Fibroblast of gingiva (primary cell): Measurements from ENCODE around the gene TGIF2.
A peak's percentile ranks its signal among the peaks of the same experiment; 100 is the strongest.
"Not testable (repeated sequence)": the region's sequence is repeated elsewhere in the genome, so short reads cannot be mapped to it uniquely, and the experiment has no call there.

ENCODE experiments used
- DNase-seq: peaks from one replicate; pipeline ENCODE4 v3.0.0-alpha.2; 2011; ENCODE audit warnings: low read depth

The TGIF2 gene

DNA sequence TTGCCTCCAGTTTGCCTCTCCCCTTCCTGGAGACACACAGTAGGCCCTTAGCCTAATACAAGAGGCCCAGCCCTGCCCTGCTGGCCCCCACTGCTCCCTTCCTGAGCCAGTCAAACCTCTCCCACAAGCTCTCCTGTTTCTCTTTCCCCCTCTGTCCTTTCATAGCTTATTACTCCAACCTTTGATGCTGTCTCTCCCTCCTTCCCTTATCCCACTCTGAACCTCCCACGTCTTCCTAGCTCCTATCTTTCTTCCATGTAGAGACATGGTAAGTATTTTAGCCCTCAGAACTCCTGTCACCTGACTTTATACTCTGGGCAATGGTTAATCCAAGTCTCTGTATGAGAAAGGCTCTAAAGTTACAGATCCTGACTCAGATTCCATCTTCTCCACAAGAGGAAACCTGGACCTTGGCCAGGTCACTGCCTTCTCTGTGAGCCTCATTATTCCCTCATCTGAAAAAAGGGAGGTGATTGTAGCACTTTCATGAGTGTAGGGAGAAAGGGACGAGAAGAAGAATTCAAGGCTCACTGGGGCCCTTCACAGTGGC, 6.7 kb downstream of the TGIF2 start:
- DNase-seq = peak; percentile 12

DNA sequence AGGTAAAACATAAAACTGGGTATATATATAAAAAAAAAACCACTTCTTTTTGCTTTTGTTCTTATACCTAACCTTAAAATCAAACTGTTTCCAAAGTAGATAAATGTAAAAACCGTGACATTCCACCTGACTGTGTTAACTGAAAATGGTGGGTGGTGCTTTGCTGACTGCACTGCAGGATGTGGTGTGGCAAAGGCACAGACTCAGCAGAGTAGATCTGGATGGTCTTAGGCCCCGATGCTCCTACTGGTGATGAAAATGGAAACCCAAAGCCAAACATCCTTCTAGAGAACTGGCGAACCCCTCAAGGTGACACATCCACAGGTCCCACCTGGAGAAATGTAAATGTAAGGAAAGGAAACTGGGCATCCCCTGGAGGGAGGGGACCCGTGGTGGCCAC, 8.9 kb downstream of the TGIF2 start:
- DNase-seq = no peak

DNA sequence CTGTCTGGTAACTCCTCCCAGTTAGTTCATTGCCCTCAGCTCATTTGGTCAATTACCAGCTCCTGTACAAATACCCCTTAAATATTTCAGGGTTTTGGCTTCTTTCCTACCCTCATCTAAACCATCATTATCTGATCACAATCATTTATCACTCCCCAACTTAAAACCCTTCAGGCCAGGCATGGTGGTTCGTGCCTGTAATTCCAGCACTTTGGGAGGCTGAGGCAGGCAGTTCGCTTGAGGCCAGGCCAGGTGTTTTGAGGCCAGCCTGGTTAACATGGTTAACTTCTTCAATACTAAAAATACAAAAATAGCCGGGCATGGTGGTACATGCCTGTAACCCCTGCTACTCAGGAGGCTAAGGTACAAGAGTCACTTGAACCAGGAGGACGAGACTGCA, 9.4 kb downstream of the TGIF2 start:
- DNase-seq = no peak

DNA sequence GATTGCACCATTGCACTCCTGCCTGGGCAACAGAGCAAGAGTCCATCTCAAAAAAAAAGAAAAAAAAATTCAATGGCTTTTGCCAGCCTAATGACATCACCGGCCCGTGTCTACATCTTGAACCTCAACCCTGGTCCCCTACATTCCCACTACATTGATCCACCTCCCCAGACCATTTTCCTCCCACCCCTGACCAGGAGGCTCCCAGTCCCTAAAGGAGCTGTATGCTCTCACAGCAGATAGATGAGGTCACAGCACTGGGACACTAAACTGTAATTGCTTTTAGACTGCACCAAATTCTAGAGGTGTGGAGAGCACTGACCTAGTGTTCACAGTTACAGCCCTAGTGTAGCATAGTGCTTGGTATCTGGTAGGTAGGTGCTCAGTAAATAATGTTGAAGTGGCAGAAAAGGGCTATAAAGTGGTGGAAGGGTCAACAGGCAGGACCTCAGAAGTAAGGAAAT, 10.7 kb downstream of the TGIF2 start:
- no peak for DNase-seq

DNA sequence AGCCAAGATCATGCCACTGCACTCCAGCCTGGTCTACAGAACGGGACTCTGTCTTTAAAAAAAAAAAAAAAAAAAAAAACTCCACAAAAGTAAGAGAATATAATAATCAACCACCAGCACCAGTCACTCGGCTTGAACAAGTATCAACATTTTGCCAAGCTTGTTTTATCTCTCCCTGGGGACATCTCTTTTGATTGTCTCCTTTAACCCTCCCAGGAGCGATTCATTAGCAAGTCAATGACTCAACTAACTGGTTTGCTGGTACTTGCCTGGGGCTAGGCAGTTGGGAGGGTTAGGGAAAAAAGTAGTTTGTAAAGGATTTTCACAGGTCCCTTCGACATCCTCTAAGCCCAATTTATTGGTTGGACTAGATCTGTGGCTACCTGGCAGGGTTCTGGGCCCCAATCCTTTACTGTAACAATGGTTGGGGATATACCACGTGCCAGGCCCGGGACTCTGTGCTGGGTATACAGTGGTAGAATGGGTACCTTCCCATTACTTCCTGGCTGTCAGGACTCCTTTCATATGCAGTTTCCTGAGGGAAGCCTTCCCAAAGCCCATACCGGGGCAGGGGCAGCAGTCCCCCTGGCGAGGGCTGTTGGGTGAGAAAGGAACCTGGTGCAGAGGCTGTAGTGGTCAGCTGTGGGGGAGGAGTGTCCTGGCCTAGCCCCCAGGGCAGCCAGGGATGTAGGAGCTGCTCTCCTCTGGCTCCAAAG, 12.2 kb downstream of the TGIF2 start:
- peak; percentile 49 for DNase-seq

DNA sequence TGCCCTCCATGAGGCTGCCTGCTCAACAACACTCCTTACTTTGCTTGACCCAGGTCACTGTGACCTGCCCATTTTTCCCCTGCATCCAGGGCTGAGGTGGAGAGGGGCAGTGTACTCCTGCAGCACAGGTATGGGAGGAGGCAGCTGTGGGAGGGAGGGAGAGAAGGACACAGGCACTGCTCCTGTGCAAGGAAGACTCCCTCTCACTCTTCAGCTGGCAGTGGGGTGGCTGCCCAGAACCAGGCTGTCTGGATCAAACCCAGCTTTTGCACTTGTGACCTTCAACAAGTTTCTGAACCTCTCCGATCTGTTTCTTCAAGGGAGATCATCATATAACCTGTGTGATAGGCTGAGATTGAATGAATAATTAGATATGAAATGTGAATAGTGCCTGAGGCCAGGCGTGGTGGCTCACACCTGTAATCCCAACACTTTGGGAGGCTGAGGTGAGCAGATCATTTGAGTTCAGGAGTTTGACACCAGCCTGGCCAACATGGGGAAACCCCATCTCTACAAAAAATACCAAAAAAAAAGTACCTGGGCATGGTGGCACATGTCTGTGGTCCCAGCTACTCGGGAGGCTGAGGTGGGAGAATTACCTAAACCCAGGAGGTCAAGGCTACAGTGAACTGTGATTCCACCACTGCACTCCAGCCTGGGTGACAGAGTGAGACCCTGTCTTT, 14.1 kb downstream of the TGIF2 start:
- DNase-seq = no peak

DNA sequence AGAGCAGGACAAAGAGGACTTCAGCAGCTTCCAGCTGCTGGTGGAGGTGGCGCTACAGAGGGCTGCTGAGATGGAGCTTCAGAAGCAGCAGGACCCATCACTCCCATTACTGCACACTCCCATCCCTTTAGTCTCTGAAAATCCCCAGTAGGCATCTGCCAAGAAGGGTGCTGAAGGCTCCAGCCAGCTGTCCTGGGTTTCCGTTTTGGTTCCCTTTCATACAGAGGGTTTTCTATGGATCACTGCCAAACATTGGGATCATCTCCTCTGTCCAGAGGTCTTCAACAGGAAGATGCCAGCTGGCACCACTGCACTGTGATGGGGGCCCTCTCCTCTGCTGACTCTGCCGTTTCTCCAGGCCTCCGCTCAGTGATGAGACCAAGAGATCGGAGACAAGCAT, 17.9 kb downstream of the TGIF2 start:
- DNase-seq = no peak

DNA sequence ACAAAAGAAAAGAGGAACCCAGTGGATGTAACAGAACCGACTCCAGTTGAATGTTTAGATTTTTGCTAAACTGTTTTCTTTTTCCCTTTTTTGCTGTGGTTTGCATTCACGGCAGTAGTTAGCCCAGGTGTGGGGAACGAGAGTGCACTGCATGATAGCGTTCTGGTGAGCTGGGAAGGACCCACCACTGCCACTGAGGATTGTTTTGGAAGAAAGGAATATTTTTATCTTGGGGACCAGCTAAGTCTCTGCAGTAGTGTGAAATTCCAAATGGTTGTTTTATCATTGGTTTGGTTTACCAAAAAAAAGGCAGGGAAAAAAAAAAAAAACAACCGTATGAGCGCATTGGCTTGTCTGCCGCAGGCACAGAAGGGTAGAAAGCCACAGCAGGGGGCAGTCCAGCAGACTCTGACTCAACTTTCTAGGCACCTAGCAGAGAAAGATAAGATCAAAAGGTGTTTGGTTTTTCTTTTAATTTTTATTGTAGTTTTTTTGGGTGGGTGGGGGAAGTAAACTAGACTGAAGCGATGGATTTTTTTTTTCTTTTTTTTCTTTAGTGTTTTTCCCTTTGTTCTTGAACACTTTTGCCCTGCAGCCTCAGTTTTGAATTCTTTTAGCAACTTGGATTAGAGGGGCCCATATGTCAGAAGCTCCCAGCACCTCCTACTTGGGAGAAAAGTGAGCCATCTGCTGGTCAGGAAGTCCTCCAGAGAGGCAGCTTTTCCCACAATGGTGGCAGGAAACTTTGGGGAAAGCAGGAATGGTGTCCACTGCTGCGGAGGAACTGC, 18.7 kb downstream of the TGIF2 start:
- DNase-seq = no peak

DNA sequence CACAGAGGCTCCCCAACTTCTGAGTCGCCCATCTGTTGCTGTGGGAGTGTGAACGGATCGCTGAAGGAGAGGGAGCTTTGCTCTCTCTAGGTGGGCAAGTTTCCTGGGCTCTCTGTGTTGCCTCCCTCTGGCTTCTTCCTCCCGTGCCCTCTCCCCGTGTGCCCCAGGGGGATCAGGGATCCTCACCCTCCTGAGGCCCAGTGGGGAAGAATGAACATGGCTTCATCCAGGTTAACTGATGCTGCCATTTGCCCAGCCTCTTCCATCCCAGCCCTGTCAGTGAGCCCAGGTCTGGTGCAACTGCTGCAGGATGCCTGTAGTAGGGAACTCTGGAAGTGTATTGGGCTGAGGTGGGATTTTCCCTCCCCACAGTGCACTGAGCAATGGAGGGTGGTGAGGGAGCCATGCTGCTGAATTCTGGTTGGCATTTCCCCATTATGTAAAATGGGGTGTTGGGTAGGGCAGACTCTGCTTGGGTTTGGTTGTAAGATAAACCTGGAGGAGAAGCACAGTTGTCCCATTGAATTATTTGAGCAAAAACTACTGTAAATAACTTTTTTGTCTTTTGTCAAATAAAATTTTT, 20.0 kb downstream of the TGIF2 start:
- DNase-seq = no peak

DNA sequence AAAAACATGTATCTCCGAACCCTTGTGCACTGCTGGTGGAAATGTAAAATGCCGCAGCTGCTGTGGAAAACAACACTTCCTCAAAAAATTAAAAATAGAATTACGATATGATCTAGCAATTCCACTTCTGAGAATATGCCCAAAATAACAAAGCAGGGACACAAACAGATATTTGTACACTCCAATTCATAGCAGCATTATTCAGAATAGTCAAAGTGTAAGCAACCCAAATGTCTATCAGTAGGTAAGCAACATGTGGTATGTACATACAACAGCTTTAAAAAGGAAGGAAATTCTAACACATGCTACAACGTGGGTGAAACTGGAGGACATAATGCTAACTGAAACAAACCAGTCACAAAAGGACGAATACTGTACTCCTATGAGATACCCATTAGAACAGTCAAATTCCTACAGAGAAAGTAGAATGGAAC, 26.5 kb downstream of the TGIF2 start:
- DNase-seq = no peak

DNA sequence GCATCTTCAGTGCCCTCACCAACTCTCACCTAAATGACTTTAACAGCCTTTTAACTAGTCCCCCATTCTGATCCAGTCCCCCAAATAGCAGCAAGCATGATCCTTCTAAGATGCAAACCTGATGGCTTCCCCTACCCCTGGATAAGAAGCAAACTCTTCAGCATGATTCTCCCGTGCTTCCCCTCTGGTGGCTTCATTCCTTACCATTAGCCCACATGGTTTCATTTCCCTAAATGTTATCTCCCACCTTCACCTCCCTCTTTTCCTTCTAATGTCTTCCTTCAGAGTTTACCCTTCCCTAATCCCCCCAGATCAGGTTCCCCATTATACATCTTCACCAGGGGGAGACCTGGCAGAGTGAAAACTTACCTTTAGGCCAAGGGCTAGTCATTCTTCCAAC, 28.1 kb downstream of the TGIF2 start:
- no peak for DNase-seq

DNA sequence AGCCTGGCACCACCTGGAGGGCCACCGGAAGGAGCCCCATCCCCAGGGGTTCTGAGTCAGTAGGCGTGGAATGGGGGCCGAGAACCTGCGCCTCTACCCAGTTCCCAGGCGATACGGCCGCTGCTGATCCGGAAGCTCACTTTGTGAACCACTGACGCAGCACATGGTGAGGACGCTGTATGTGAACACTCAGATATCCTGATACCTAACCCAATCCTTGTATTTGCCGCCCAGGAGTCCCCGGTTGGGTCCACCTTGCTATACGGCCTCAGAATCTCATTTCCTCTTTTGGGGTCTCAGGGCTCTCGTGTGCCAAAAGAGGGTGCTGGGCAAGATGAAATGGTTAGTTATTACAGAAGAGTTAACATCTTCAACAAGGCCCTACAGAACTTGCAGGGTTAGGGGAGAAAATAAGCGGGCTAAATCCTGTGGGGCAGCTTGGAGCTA, 31.6 kb downstream of the TGIF2 start:
- no peak for DNase-seq

DNA sequence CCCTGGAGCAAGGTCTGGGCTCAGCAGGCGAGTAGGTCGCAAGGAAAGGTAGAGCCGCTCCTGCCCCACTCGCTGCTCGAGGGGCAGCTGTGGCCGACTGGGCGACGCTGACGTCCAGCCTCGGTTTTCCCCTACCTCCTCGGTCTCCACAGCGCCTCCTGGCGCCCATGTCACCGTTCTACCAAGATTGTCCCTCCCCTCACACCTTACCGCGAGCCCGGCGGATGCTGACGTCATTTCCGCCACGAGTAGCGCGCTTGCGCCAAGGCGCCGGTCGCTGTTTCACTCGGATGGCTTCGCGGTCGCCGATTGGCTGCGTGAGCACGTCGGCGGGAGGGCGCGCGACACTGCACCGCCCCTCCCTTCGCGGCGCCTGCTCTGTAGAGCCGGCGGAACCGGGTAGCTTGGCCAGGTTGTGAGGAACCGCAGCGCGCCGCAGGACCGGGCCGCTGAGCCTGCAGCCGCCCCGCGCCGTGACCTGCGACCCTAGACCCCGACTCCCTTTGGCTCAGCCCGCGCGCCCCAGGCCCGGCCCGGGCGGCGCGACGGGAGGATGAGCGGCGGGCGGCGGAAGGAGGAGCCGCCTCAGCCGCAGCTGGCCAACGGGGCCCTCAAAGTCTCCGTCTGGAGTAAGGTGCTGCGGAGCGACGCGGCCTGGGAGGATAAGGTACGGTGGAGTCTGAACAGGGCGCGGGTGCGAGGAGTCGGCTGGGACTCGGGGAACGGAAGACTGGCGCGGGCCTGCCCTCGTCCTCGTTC, 32.2 kb downstream of the TGIF2 start, which contains the start of gene RAB5IF:
Gene RAB5IF, plus strand, starts transcription at position 381 of the 759 bp plus-strand sequence. Its CDS starts 173 bp downstream, at position 554.
- peak; percentile 97 for DNase-seq

DNA sequence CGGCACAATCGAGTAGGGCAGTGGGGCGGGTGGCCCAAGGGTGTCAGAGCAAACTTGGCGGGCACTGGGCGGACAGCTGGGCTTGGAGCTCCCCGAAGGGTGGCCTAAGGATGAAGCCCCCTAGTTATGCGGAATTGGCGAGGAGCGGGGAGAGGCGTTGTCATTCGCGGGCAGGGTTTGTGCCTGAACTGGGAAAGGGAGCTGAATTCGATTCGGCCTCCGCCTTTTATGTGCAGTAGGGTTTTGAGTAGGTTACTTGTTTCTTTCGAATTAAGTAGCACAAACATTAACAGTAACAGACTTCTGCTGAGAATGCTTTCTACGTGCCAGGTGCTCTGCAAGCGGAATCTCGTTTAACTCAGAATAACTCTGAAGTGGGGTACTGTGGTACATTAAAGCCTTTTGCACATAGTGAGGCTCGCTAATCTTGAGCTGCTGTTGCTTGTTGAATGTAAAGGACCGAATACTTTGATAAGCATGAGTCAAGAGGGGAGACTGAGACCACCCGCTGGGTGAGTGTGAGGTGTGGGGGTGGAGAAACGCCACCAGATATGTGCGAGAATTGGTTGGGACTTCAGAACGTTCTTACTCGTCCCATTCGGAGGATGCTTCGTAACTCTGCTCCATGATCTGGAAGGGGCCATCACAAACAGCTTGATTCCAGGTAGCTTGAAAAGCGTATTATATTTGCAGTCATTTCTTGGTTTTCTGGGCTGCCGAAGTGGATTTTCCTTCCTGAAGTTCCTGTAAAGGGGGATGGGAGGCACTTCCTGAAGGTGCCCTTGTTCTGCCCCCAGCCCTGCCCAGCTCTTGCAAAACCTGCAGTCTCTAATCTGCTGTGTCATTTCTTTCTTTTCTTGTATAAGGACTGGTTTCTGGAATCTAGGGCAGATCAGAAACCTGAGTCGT, 33.0 kb downstream of the TGIF2 start:
- peak; percentile 50 for DNase-seq

DNA sequence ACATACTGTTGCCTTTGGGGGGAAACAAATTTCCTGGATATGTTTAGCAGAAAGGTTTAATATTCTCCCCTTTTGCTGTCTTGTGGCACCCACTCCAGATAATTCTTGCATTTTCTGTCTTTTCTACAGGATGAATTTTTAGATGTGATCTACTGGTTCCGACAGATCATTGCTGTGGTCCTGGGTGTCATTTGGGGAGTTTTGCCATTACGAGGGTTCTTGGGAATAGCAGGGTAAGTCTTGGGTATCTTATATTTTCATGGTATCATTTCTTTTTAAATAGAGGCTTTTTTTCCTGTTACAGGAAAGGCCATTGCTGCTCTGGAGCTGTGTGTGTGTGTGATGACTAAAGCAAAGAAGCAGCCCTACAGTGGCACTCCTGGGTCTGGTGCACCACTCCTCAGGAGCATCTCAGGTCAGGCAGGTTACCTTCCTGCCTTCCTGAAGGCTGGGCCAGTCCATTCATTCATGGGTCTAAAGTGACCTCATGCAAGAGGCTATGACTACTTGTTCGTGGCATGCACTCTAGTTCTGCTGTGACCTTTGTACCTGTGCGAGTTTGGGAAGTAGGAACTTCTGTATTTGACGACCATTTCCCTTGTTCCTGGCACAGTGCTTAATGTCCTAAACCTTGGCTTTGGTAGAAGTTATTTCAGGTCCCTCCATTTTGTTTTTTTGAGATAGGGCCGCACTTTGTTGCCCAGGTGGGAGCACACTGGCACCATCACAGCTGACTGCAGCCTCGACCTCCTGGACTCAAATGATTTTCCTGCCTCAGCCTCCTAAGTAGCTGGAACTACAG, 34.4 kb downstream of the TGIF2 start:
- no peak for DNase-seq

DNA sequence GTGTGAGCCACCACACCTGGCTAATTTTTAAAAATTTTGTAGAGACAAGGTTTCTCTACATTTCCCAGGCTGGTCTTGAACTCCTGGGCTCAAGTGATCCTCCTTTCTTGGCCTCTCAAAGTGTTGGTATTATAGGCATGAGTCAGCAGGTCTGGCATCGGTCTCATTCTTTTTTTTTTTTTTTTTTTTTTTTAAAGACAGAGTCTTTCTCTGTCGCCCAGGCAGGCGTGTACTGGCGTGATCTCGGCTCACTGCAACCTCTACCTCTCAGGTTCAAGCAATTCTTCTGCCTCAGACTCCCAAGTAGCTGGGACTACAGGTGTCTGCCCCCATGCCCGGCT, 35.0 kb downstream of the TGIF2 start:
- not testable (repeated sequence) for DNase-seq

DNA sequence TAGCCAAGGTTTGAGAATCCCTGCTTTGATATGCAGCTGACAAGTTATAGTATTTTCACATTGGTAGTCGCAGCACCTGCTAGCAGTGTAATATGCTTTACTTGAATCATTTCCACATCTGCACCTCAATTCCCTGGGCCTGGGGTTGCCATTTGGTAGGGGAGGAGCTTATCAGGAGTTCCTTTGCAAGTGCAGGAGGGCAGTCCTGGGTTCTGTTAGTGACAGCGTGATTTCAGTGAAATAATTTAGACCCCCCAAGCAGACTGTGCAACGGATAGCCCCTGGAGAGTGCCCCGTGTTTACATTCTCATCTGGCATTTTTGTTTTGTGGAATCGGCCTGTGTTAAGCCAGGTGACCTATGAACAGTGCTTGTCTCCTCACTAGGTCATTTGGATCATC, 38.2 kb downstream of the TGIF2 start:
- no peak for DNase-seq

DNA sequence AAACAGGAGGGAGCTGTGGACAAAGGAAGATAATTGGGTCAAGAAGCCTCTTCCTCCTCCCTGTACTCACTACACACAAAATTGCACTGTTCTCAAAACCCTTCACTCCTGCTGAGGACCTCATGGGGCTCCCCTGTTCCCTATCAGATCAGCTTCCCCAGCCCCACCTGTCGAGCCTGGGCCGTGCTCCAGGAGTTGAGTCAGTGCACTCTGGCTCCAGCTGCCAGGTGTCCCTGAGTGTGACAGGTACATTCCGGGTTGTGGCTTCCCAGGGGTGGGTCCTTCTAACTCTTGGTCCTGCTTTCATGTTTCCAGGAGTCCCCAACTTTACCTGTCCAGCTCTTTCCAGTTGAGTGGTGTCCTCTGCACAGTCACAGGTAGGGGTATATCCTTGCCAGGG, 40.6 kb downstream of the TGIF2 start:
- no peak for DNase-seq

DNA sequence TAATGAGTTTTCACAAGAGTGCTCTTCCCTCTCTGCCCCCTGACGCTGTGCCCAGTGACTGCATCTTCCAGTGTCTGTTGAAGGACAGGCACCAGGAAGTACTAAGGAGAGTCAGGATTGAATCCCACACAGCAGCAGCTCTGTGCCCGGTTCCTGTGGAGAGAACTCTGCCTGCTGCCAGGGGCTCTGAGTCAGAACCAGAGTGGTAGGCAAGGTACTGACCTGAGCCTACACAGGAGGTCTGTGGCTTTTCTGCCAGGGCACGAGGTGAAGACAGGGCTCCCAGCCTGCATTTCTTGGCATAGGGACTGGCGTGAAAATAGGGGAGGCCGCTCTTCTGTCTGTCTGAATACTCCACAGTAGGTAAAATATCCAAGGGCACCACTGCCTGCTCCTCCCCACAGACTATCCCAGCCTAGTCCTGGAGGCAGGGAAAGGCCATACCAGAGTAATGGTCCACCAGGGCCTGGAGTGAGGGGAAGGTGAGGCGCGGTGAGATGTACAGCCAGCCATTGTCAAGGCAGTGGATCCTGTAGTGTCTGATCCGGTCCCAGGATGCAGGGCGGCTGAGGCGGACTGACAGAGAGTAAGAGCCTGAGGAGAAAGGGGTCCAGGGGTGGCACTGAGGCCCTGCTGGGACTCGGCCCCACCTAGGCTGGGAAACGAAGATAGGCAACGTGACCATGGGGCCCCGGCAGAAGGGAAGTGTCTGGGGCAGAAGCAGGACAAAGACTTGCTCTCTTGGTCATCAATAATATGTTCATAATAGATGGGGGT, 41.6 kb downstream of the TGIF2 start:
- no peak for DNase-seq
